Right lobe of liver (tissue), 4 donors: ENCODE measurements around the gene SNPH.

ENCODE experiments used
- CTCF ChIP-seq, 4 donors: fragments of 200-600 bp in 3 of 4; fragments of 450-650 bp in 1 of 4; IDR thresholded peaks; one replicate each; pipeline versions ENCODE4 v1.5.1 to v1.8.0; 2016 to 2022; ENCODE audit warnings: antibody characterized with exemption in 4 of 4, mild to moderate bottlenecking in 2 of 4
- POLR2A ChIP-seq: fragments of 450-650 bp; IDR thresholded peaks from one replicate; pipeline ENCODE4 v1.6.1; 2017; ENCODE audit warnings: antibody characterized with exemption, mild to moderate bottlenecking
- donor health status: DM: no; HTN: no; CAD: no.
- donor health status: DM: no; HTN: no; CAD: no.
- donor health status: DM: no; HTN: yes; CAD: no.

GRCh38 chr20:1338096-1338495, 72.0 kb downstream of the SNPH start:
- no peak for TF ChIP-seq CTCF (IDR thresholded peaks at IDR 0.05)
- TF ChIP-seq POLR2A, result no peak
